Calu3 (cell line): ENCODE measurements around the gene TMEM161B. TPM values are rescaled to one million over a fixed set of nuclear protein-coding genes. Genes with fewer than 3 reads are reported as not detected.

Source experiments
- BruUV-seq: library from RNA; stranded (reverse); fragments of 400-500 nt; replicated peaks from 2 replicates; lab custom pipeline; 2021; lab: Mats Ljungman, UMichigan
- CTCF ChIA-PET: fragments of 300-600 bp; sonication (Branson Sonifier 250); formaldehyde crosslinking; loops from one replicate; lab custom pipeline; 2022; ENCODE audit warnings: antibody characterized with exemption; lab: Charles Lee
- DNase-seq: peaks from one replicate; pipeline ENCODE4 v3.0.0; 2022
- H3K27ac Mint-ChIP-seq: one replicate; pipeline ENCODE4 v1.8.0; 2022; ENCODE audit warnings: mixed read lengths; ENCODE audit not compliant: unreplicated experiment
- H3K27me3 Mint-ChIP-seq: one replicate; pipeline ENCODE4 v1.8.0; 2022; ENCODE audit warnings: mixed read lengths; ENCODE audit not compliant: unreplicated experiment
- H3K36me3 Mint-ChIP-seq: one replicate; pipeline ENCODE4 v1.8.0; 2022; ENCODE audit warnings: mild to moderate bottlenecking, moderate library complexity, mixed read lengths; ENCODE audit not compliant: insufficient read depth, unreplicated experiment
- H3K4me1 Mint-ChIP-seq: one replicate; pipeline ENCODE4 v1.8.0; 2022; ENCODE audit warnings: mild to moderate bottlenecking, low read depth, mixed read lengths; ENCODE audit not compliant: unreplicated experiment
- H3K4me3 Mint-ChIP-seq: one replicate; pipeline ENCODE4 v1.8.0; 2022; ENCODE audit warnings: mild to moderate bottlenecking, low read depth, moderate library complexity, mixed read lengths; ENCODE audit not compliant: unreplicated experiment
- H3K9me3 Mint-ChIP-seq: one replicate; pipeline ENCODE4 v1.8.0; 2022; ENCODE audit warnings: low read depth, mixed read lengths; ENCODE audit not compliant: unreplicated experiment
- intact Hi-C: fragments of 100-400 bp; cut with micrococcal nuclease; formaldehyde crosslinking; loops from one replicate; pipeline ENCODE4 v1.10.0; 2022; ENCODE audit not compliant: unreplicated experiment
- total RNA-seq: library from RNA; stranded (reverse); gene quantifications from 2 replicates; pipeline ENCODE4 v1.2.3, GENCODE V29; 2022
- TF ChIP-seq, protein P1 (sequence below): fragments of 200-600 bp; IDR thresholded peaks from one replicate; pipeline ENCODE4 v1.8.0; 2022; ENCODE audit warnings: antibody characterized with exemption; ENCODE audit not compliant: unreplicated experiment

TMEM161B gene
- total RNA-seq, 1 experiment from 2014 or later: 35.7 TPM

GRCh38 chr5:88236866-88237642 is 31.6 kb downstream of the TMEM161B start:
- no peak for DNase-seq
- Mint-ChIP-seq H3K36me3 (no peaks in the 10 kb centered on the region), H3K27me3 (no peaks in the 10 kb centered on the region), H3K27ac (no peak overlapping the region), H3K4me1 (peaks cover 5% of the 10 kb centered on the region), H3K4me3 (no peak overlapping the region), H3K9me3 (no peaks in the 10 kb centered on the region)
- TF ChIP-seq, protein P1, sequence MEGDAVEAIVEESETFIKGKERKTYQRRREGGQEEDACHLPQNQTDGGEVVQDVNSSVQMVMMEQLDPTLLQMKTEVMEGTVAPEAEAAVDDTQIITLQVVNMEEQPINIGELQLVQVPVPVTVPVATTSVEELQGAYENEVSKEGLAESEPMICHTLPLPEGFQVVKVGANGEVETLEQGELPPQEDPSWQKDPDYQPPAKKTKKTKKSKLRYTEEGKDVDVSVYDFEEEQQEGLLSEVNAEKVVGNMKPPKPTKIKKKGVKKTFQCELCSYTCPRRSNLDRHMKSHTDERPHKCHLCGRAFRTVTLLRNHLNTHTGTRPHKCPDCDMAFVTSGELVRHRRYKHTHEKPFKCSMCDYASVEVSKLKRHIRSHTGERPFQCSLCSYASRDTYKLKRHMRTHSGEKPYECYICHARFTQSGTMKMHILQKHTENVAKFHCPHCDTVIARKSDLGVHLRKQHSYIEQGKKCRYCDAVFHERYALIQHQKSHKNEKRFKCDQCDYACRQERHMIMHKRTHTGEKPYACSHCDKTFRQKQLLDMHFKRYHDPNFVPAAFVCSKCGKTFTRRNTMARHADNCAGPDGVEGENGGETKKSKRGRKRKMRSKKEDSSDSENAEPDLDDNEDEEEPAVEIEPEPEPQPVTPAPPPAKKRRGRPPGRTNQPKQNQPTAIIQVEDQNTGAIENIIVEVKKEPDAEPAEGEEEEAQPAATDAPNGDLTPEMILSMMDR: no peak
- CTCF ChIA-PET: interaction anchor here (0.6 kb wide), 1 partner anchor 652 kb away, joined by 6 read pairs; no protein-coding TSS in a partner anchor
- intact Hi-C loops: no loop called here
- BruUV-seq: no TSS peak

- CTCF ChIA-PET: no interaction called here
- Mint-ChIP-seq H3K27ac (no peak overlapping the region), H3K27me3 (no peaks in the 10 kb centered on the region), H3K4me3 (no peak overlapping the region), H3K4me1 (no peaks in the 10 kb centered on the region), H3K9me3 (no peaks in the 10 kb centered on the region), H3K36me3 (no peaks in the 10 kb centered on the region)
- intact Hi-C loops: no loop called here
- BruUV-seq: no TSS peak
- no peak for DNase-seq
- TF ChIP-seq, protein P1: no peak
Measured at GRCh38 chr5:88235828-88236227, 32.8 kb downstream of the TMEM161B start.

GRCh38 chr5:88235346-88235745 is 33.3 kb downstream of the TMEM161B start:
- no peak overlapping the region for H3K4me3 Mint-ChIP-seq
- no peak for DNase-seq
- H3K27me3 Mint-ChIP-seq: no peaks in the 10 kb centered on the region
- TF ChIP-seq, protein P1: no peak
- no peaks in the 10 kb centered on the region for H3K4me1 Mint-ChIP-seq
- H3K9me3 Mint-ChIP-seq: no peaks in the 10 kb centered on the region
- H3K36me3 Mint-ChIP-seq: no peaks in the 10 kb centered on the region
- intact Hi-C loops: no loop called here
- CTCF ChIA-PET: interaction anchor here (0.8 kb wide), 1 partner anchor 94 kb away, joined by 5 read pairs; no protein-coding TSS in a partner anchor
- H3K27ac Mint-ChIP-seq: no peak overlapping the region
- BruUV-seq: no TSS peak

- Mint-ChIP-seq H3K9me3 (no peaks in the 10 kb centered on the region), H3K27me3 (no peaks in the 10 kb centered on the region), H3K36me3 (no peaks in the 10 kb centered on the region), H3K27ac (no peak overlapping the region), H3K4me1 (no peaks in the 10 kb centered on the region), H3K4me3 (no peak overlapping the region)
- intact Hi-C loops: no loop called here
- TF ChIP-seq, protein P1: no peak
- BruUV-seq: no TSS peak
- no peak for DNase-seq
- CTCF ChIA-PET: no interaction called here
Measured at GRCh38 chr5:88230546-88231066, 38.0 kb downstream of the TMEM161B start.
